Fibroblast of lung (primary cell): ENCODE measurements around the gene LRRC15.

ENCODE experiments used
- EZH2 ChIP-seq: IDR thresholded peaks from 2 replicates; pipeline ENCODE4 v1.5.1; 2012; ENCODE audit warnings: low read length, control low read depth, mild to moderate bottlenecking; ENCODE audit errors: missing control alignments
- TF ChIP-seq, protein P1 (sequence below), 2 donors: IDR thresholded peaks in 1 of 2; conservative IDR thresholded peaks in 1 of 2; 1 replicate in 1 of 2; 2 replicates in 1 of 2; pipeline ENCODE4 v1.5.1; 2011 to 2012; ENCODE audit warnings: low read length in 2 of 2, control low read depth in 1 of 2, inconsistent platforms in 1 of 2, low read depth in 1 of 2, mild to moderate bottlenecking in 1 of 2

DNA sequence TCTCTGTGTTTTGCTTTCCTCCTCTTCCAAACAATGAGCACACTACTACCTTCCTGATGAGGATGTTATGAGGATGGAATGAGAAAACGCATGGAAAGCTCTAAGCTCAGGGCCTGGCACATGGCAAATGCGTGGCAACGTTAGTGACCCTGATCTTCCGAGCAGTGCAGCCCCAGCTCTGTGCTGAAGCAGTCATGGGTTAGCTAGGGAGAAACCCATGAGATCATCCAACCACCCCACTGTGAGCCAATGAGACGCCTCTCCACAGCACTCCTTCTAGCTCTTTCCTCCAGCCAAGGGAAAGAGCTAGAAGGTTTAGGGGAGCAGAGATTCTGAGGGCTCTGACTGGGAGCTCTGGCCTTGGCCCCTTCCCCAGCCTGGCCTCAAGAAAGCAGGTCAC, 22.9 kb downstream of the LRRC15 start:
- TF ChIP-seq, protein P1, sequence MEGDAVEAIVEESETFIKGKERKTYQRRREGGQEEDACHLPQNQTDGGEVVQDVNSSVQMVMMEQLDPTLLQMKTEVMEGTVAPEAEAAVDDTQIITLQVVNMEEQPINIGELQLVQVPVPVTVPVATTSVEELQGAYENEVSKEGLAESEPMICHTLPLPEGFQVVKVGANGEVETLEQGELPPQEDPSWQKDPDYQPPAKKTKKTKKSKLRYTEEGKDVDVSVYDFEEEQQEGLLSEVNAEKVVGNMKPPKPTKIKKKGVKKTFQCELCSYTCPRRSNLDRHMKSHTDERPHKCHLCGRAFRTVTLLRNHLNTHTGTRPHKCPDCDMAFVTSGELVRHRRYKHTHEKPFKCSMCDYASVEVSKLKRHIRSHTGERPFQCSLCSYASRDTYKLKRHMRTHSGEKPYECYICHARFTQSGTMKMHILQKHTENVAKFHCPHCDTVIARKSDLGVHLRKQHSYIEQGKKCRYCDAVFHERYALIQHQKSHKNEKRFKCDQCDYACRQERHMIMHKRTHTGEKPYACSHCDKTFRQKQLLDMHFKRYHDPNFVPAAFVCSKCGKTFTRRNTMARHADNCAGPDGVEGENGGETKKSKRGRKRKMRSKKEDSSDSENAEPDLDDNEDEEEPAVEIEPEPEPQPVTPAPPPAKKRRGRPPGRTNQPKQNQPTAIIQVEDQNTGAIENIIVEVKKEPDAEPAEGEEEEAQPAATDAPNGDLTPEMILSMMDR (conservative IDR thresholded peaks at IDR 0.05 in 1 of 2, IDR thresholded peaks at IDR 0.05 in 1 of 2; ENCODE audit: low read depth in 1 of 2, low read length in 2 of 2) = no peak
- TF ChIP-seq EZH2 = no peak
